T-helper 1 cell treated with Interleukin-12 subunit alpha and Interleukin-12 subunit beta and Interleukin-4 antibody, amounts not matched to agents 30 ng/mL and 1 ng/mL, for 36 hours (primary cell): ENCODE data around the gene RIOK1. TPM values are rescaled to one million over a fixed set of nuclear protein-coding genes. Genes with fewer than 3 reads are reported as not detected.
"Not testable (repeated sequence)": the region's sequence is repeated elsewhere in the genome, so short reads cannot be mapped to it uniquely, and the experiment has no call there.

ENCODE experiments used
- intact Hi-C: fragments of 100-400 bp; cut with micrococcal nuclease; formaldehyde crosslinking; loops from one replicate; pipeline ENCODE4 v1.15.1; 2024
- total RNA-seq: library from RNA; stranded (reverse); gene quantifications from 2 replicates; pipeline ENCODE4 v1.2.3, GENCODE V29; 2022

The RIOK1 gene
- total RNA-seq, result 37.2 and 46.3 TPM in 2 replicates

DNA sequence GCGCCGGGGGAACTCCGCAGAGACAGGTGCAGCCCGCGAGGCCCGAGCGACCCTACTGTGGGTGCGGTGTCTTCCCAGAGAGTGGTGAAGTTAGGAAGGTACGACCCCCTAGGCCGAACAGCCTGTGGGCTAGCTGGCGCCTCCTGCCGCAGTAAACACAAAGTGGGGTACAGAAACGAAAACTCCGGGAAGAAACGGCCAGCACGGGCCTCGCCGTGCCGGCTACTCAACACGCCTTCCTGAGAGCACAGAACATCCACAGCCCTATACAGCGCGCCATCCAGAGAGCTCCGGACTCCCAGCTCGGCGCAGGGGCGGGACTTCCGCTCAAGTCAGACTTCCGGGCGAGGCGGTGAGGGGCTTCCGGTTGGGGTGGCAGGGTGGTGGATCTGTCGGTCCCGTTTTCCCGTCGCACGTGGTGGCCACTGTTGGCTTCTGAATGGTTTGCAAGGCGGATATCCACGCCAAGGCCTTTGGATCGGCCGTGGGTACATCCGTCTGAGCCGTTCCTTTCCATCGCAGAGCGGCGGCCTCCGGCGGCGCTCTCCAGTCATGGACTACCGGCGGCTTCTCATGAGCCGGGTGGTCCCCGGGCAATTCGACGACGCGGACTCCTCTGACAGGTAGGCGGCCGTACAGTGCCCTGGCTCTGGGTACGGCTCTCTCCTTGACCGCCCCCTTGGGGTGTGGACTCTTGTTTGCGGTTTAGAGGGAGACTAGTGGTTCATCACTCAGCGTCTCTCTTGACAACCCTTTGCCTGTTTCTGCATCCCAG lies at the start of gene RIOK1, which contains the start of gene CAGE1:
Gene RIOK1 (plus strand): TSS at position 358 of the 775 bp plus-strand sequence. CDS start 195 bp downstream, at position 553.
Gene CAGE1 (minus strand): TSS at position 292 of the 775 bp plus-strand sequence. CDS start 2,569 bp downstream, outside the sequence.
- intact Hi-C loops, result loop anchor here (1.0 to 5.0 kb wide), 14 partner anchors 76 to 1046 kb away; partner anchors contain the start of genes BLOC1S5, EEF1E1, LY86 and RREB1

DNA sequence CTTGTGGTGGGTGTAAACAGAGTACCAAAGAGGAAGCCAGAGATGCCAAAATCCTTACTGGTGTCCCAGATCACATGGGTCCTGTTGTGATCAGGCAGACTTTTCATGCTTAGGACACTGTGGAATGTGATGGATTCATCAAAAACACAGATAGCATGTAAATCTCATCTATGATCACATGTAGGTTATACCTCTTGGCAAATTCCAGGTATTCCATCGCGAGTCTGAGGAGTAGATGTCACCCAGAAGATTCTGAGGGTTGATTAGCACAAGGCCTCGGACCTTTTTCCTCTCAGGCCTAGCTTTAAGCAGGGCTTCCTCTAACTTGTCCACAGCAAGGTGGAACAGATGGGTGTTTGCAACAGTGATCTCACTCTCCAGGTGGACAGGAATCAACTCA lies 48.3 kb upstream of the RIOK1 start:
- intact Hi-C loops, result no loop called here

DNA sequence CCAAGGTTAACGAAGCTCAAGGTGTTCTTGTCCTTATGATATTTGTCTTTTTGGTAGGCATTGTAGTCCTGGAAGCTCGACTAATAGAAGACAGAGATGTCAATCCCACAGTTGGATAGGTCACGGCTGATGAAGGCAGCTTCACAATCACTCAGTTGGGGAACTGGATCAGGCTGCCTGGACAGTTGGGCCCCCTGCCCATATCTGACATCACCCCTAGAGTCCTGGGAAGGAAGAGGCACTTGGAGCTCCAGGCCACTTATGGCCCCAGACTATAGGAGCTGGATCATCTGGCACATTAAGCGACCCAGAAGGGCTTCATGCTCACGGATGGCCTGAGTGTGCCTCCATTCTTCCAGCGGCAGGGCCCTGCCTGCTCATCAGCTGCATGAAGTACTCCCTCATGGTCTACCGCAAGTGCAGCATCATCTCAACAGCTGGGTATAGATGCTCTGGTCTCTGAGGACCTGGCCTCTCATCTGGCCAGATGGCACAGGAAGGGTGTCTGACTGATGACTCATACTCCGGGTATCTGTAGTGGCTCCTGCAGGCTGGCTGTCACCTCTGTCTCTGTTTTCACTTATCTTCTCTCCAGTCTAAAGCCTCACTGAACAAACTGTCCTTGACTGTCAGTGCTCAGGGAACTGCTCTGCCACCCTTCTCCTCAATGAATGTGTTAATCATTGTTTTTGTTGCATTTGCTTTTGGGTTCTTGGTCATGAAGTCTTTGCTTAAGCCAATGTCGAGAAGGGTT lies 47.4 kb upstream of the RIOK1 start:
- intact Hi-C loops, result no loop called here

DNA sequence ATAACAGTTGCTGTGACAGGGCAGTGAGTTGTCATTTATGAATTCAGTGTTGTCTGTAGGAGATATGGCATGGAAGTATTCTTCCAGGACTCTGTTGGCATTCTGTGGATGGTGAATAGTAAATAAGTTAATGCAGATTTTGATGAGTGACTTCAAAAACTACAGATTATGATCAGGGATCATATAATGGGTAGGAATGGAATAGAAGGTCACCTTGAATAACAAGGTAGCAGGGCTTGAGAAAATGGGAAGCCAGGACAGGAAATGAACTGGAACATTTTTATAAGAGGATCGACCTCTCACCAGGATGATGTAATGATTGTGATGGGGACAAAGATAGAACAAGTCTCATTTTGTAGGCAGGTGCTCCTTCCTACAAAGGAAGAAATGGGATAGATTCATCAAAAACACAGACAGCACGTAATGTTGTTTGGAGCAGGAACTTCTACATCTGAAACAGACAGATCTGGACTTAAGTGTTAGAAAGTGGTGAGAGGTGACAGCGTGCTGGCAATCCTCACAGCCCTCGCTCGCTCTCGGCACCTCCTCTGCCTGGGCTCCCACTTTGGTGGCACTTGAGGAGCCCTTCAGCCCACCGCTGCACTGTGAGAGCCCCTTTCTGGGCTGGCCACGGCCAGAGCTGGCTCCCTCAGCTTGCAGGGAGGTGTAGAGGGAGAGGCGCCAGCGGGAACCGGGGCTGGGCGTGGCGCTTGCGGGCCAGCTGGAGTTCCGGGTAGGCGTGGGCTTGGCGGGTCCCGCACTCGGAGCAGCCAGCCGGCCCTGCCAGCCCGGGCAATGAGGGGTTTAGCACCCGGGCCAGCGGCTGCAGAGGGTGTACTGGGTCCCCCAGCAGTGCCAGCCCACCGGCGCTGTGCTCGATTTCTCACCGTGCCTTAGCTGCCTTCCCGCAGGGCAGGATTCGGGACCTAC lies 45.8 kb upstream of the RIOK1 start:
- intact Hi-C loops, result no loop called here

DNA sequence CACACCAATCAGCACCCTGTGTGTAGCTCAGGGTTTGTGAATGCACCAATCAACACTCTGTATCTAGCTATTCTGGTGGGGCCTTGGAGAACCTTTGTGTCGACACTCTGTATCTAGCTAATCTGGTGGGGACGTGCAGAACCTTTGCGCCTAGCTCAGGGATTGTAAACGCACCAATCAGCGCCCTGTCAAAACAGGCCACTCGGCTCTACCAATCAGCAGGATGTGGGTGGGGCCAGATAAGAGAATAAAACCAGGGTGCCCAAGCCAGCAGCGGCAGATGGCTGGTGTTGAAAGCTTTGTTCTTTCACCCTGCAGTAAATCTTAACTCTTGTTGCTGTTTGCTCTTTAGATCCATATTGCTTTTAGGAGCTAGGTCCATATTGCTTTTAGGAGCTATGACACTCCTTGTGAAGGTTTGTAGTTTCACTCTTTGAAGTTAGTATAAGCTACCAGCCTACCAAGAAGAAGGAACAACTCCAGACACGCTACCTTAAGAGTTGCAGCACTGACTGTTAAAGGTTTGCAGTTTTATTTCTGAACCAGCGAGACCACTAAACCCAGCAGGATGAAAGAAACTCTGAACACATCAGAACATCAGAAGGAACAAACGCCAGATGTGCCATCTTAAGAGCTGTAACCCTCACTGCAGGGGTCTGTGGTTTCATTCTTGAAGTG lies 44.7 kb upstream of the RIOK1 start:
- intact Hi-C loops, result not testable (repeated sequence)

DNA sequence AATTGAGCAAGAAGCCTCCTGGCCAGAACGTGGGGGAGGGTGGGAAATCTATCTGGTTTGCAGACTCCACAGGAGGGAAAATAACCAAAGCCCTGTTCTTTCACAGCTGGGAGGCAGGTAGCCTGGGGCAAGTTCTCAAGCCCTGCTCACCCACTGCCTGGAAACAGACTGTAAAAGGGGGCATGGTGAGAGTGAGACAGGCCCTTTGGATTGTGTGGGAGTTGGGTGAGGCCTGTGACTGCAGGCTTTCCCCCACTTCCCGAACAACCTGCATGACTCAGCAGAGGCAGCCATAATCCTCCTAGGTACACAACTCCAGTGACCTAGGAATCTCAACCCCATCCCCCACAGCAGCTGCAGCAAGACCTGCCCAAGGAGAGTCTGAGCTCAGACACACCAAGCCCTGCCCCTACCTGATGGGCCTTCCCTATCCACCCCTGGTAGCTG lies 42.0 kb upstream of the RIOK1 start:
- intact Hi-C loops, result not testable (repeated sequence)

DNA sequence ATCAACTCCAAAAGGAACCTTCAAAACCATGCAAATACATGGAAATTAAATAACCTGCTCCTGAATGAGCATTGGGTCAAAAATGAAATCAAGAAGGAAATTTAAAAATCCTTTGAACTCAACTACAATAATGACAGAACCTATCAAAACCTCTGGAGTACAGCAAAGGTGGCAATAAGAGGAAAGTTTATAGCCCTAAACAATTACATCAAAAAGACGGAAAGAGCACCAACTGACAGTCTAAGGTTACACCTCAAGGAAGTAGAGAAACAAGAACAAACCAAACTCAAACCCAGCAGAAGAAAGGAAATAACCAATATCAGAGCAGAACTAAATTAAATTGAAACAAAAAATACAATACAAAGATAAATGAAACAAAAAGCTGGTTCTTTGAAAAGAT lies 39.0 kb upstream of the RIOK1 start:
- intact Hi-C loops, result not testable (repeated sequence)

DNA sequence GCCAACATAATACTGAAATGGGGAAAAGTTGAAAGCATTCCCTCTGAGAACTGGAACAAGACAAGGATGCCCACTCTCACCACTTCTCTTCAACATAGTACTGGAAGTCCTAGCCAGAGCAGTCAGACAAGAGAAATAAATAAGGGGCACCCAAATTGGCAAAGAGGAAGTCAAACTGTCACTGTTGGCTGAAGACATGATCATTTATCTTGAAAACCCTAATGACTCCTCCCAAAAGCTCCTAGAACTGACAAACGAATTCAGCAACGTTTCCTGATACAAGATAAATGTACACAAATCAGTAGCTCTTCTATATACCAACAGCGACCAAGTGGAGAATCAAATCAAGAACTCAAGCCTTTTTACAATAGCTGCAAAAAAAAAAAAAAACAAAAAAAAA lies 37.7 kb upstream of the RIOK1 start:
- intact Hi-C loops, result not testable (repeated sequence)

DNA sequence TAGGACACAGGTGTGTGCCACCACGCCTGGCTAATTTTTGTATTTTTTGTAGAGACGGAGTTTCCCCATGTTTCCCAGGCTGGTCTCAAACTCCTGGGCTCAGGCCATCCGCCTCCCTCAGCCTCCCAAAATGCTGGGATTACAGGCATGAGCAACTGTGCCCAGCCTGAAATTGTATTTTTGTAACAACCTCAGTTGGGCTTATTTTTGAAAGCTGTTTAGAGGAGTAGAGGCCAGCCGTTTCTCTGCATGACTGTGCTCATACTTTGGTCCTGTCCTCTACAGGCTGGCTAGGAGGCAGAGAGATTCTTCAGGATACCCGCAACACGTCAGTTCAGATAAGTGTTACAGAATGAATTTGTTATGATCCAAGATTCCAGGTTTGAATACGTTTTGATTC lies 22.2 kb upstream of the RIOK1 start:
- intact Hi-C loops, result no loop called here

DNA sequence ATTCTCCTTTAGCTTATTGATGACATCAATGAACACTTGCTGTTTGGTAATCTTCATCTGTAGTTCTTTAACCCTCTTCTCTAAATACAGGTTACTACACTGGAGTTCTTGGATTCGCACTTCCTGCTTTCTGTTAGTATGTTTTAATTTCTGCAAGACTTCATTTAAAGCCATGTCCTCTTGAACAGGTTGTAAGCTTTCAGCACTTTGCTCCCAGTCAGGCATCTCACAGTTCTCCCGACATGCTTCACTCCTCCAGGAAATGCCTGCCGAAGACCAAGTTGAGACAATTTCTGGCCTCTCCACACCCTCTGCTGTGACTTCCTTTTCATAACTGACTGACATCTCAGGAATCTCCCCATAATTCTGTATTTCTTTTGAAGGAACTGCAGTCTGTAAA lies 15.9 kb upstream of the RIOK1 start:
- intact Hi-C loops, result no loop called here

DNA sequence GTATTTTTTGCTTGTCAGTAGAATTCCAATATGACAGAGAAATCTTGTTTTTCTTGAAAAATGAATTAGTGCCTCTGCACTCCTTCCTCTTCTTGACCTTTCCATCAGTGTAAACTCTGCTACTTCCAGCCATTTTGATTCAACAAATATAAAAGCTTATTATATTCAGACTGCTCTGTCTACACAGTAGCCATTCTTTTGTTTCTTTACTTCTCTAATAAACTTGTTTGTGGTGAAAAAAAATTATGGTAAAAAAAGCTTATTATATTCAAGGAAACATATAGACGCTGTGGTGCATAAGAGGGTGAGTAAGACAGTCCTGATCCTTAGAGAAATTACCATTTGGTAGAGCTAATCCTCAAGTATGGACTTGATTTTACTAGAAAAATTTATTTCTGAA lies 11.6 kb upstream of the RIOK1 start:
- intact Hi-C loops, result no loop called here

DNA sequence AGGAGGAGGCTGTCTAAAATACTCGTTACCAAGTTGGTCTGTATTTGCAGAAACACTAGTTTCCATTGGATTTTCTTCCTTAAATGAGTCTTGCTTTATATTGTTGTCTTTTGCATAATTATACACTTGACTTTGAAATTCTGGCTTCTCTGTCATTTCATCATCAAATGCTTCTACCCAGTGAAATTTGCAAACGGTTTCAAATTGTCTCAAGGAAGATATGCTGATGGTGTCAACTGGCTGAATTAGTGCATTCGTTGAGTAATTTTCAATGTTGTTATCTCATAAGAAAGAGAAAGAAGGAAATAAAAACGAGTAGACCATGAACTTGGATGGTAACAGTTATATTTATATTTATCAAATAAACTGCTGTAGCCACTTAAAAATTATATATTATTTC lies 10.9 kb upstream of the RIOK1 start:
- intact Hi-C loops, result no loop called here

DNA sequence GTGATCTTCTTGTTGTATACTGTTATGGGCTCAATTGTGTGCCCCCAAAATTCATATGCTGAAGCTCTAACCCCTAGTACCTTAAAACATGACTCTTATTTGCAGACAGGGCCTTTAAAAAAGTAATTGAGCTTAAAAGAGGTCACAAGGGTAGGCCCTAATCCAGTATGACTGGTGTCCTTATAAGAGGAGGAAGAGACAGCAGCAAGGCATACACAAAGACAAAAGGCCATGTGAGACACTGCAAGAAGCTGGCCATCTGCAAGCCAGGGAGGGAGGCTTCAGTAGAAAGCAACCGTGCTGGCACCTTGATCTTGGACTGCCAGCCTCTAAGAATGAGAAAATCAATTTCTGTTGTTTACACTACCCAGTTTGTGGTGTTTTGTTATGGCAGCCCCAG lies 8.5 kb upstream of the RIOK1 start:
- intact Hi-C loops, result no loop called here

DNA sequence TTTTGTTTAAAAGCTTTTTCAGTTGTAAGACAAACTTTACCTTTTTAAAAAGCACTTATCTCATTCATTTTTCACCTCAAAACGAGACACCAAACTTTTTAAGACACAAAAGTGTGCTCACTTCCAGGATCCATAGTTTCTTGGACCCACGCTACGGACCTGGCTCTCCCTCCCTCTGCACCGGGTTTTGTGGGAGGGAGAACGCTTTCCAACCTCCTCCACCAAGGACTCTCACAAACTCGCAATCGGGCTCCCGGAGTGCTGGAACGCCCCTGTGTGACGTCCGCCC lies 502 bp upstream of the RIOK1 start:
- intact Hi-C loops, result loop anchor here (1.0 to 5.0 kb wide), 11 partner anchors 76 to 1046 kb away; partner anchors contain the start of genes BLOC1S5, LY86, RREB1 and SLC35B3

DNA sequence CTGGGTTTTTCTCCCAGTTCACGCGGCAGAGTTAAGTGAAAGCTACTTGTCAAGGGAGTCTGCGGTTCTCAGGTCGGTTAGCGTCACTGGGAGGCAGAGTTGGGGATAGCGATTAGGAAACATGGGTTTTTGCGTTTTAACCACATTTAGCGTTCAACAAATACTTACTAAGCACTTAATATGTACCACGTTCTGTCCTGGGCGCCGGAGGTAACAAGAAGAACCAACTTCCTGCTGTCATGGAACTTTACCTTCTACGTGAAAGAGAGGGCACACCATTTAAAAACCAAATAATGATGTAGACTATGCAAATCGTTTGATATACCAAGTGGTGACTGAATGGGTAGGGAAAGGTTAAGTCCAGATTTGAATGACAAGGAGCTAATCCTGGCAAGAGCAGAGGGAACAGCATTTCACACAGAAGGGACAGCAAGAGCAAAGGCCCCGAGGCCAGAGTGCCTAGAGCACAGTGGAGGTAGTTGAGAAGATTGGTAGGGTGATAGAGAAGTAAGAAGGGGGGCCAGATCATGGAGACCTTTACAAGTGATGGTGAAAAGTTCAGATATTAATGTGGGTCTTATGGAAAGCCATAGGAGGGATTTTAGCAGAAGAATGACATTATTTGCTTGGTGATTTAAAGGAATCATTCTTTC lies 744 bp downstream of the RIOK1 start:
- intact Hi-C loops, result loop anchor here (1.0 to 2.0 kb wide), 3 partner anchors 108 to 712 kb away; partner anchors contain the start of gene EEF1E1

DNA sequence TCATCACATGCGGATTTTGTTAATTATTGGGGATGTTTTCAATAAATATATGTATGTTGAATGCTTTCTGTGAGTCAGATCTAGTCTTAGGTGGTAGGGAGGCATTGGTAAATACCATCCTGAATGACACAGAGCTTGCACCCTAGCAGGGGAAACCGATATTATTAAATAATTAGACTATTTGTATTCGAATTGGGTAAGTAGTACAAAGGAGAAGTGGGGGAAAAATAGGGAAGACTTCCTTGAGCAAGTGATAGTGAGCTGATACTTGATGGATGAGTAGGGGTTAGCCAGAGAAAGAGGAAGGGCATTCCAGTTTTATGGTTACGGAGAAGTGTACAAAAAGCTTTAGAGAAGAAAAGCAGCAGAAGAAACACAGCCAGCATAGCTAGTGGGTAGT lies 1.5 kb downstream of the RIOK1 start:
- intact Hi-C loops, result loop anchor here (2.0 kb wide), 1 partner anchor 224 kb away; no protein-coding TSS in a partner anchor

DNA sequence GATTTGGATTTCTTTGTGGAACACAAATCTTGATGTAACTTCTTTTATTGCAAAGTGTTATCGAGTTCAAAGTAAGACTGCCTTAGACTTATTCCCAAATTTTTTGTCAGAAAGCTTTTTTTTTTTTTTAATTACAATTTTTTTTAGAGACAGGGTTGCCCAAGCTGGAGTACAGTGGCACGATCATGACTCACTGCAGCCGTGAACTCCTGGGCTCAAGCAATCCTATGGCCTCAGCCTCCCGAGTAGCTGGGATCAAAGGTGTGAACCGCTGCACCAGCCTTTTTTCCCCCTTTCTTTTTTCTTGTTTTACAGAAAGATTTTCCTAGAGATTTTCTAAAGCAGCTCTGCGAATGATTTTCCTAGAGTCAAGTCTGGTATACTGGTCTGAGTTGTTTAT lies 2.8 kb downstream of the RIOK1 start:
- intact Hi-C loops, result no loop called here

DNA sequence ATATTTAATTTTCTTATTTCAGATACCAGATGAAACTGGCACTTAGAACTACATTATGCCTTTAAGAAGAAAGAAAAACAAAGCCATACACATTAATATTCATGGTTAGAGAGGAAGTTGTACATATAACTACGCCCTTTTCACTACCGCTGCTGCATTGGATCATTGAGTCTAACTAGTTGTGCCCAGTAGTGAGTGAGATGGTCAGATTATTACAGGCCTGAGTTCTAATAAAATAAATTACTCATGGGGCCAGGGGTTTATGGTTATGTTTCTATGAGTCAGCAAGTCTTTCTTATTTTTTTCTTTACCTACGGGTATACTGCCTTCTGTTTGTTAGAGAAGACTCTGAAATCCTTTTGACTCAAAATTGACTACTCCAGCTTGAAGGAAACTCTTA lies 11.5 kb downstream of the RIOK1 start:
- intact Hi-C loops, result no loop called here

DNA sequence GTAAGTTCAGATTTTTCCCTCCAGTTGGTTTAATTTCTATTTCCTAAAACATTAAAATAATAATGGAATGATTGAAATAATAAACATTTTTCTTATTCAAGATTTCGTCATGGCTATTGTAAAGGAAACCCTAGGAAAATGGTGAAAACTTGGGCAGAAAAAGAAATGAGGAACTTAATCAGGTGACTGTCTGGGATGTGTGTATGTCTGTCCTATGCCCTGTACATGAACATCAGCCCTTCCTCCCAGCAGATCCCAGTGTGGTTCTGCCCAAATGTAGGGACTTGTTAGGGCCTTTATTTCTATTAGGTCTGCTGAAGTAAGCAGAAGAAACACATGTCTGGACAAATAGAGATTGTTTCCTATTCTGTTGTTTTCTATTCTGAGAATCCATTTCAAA lies 13.1 kb downstream of the RIOK1 start:
- intact Hi-C loops, result no loop called here

DNA sequence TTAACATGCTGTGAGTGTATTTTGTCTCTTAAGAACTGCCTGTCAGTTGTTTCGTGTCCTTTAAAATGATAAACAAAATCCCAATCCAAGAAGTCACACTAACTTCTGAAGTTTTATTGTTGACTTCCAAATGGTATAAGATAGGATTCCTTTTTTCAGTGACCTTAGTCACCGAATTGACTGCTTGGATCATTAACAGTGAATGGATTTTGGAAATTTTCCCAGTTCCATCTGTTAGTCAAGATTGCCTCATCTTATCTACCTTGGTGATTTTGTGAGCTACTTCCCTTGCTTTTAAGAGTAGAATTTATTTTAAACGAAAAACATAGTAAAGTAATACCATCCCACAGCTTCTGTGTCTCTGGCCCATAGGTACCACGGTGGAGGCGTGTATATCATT lies 14.9 kb downstream of the RIOK1 start:
- intact Hi-C loops, result no loop called here
